ENCODE measurements around the gene TSPO2. TPM values are rescaled to one million over a fixed set of nuclear protein-coding genes. Genes with fewer than 3 reads are reported as not detected.
A peak's percentile ranks its signal among the peaks of the same experiment; 100 is the strongest.

The TSPO2 gene
- total and polyA plus RNA-seq, 2 of the 13 experiments (the other 11 are each of a cell fraction or from before 2014, with no cell fraction given), result 0.55 TPM; not detected in 1

- Histone ChIP-seq H3K9me3 (ENCODE audit: low read length) (no peaks in the 10 kb centered on the region), H3K9ac (ENCODE audit: insufficient read depth, low read depth, low read length) (no peak overlapping the region), H3K27me3 (ENCODE audit: control insufficient read depth in 1 of 2, insufficient read depth in 2 of 2, low read length in 2 of 2) (no peaks in the 10 kb centered on the region), H3K4me1 (ENCODE audit: insufficient read depth, low read length) (no peaks in the 10 kb centered on the region), H3K4me2 (ENCODE audit: low read depth, low read length) (no peak overlapping the region), H2AFZ (ENCODE audit: low read length) (no peak overlapping the region), H3K79me2 (ENCODE audit: insufficient read depth, low read length) (no peaks in the 10 kb centered on the region), H3K36me3 (replicated peaks in 1 of 2; ENCODE audit: control insufficient read depth in 1 of 2, insufficient read depth in 2 of 2, low read length in 2 of 2) (peaks cover 51 to 86% of the 10 kb centered on the region in 2 experiments), H4K20me1 (ENCODE audit: insufficient read depth, low read length) (no peaks in the 10 kb centered on the region; the same call in 1 of the 2 replicates), H3K27ac (ENCODE audit: extremely low read length, insufficient read depth, low read length) (no peak overlapping the region), H3K4me3 (replicated peaks in 1 of 3; ENCODE audit: insufficient read depth in 1 of 3, low read depth in 2 of 3, low read length in 3 of 3) (no peak overlapping the region)
- POLR2A ChIA-PET, result interaction anchor here (1.0 kb wide), 1 partner anchor 20 kb away, joined by 3 read pairs; the partner anchor contains the start of genes NFYA and OARD1
- ATAC-seq, result peak; percentile 56; the same call in 2 of the 3 replicates
- in situ Hi-C loops (cut with HindIII; ENCODE audit: extremely low pct_ligation_motif_present, low pct_unique_long_range_greater_than_20kb), result loop anchor here (5.0 kb wide), 1 partner anchor 90 kb away; no protein-coding TSS in a partner anchor
- peak; percentile 47 for FAIRE-seq
- TF ChIP-seq STAG1 (CRISPR knock-in tag; IDR thresholded peaks at IDR 0.05) (peak; percentile 52), SETDB1 (CRISPR knock-in tag; IDR thresholded peaks at IDR 0.05; ENCODE audit: borderline replicate concordance) (no peak), CTCF (CRISPR knock-in tag; IDR thresholded peaks at IDR 0.05) (peak; percentile 46; the same call in 1 of the 2 replicates)
- 100% methylated on average over 4 of the region's 4 CpGs for WGBS (ENCODE audit: low lambda C conversion rate)
- CTCF ChIA-PET (ENCODE audit: low intra/inter-chr PET ratio, low total read pairs), result interaction anchor here (1.3 to 2.2 kb wide), 2 partner anchors 89 to 226 kb away, joined by 4 to 19 read pairs; no protein-coding TSS in a partner anchor
- DNase-seq (ENCODE audit: low spot score), result peak; percentile 41
- no TSS peak for BruUV-seq (replicated peaks)
- intact Hi-C loops (cut with micrococcal nuclease; ENCODE audit: unreplicated experiment), result loop anchor here (1.0 to 5.0 kb wide), 2 partner anchors 90 to 225 kb away; no protein-coding TSS in a partner anchor
Measured at GRCh38 chr6:41092421-41093140, 50.3 kb downstream of the TSPO2 start.

GRCh38 chr6:41093729-41094128, 51.5 kb downstream of the TSPO2 start:
- H3K4me1 ChIP-seq (ENCODE audit: insufficient read depth, low read length), result no peaks in the 10 kb centered on the region
- ATAC-seq (no peak), DNase-seq (ENCODE audit: low spot score) (no peak), FAIRE-seq (no peak)
- no peak overlapping the region for H3K27ac ChIP-seq (ENCODE audit: extremely low read length, insufficient read depth, low read length)
- H3K27me3 ChIP-seq (ENCODE audit: control insufficient read depth in 1 of 2, insufficient read depth in 2 of 2, low read length in 2 of 2), result no peaks in the 10 kb centered on the region
- ChIA-PET CTCF (ENCODE audit: low intra/inter-chr PET ratio, low total read pairs) (no interaction called here), POLR2A (no interaction called here)
- no peak overlapping the region for H2AFZ ChIP-seq (ENCODE audit: low read length)
- no peaks in the 10 kb centered on the region for H3K79me2 ChIP-seq (ENCODE audit: insufficient read depth, low read length)
- H3K4me3 ChIP-seq (replicated peaks in 1 of 3; ENCODE audit: insufficient read depth in 1 of 3, low read depth in 2 of 3, low read length in 3 of 3), result no peak overlapping the region
- H3K9me3 ChIP-seq (ENCODE audit: low read length), result no peaks in the 10 kb centered on the region
- 88% methylated on average over 6 of the region's 6 CpGs for WGBS (ENCODE audit: low lambda C conversion rate)
- BruUV-seq (replicated peaks), result no TSS peak
- peaks cover 55 to 93% of the 10 kb centered on the region in 2 experiments for H3K36me3 ChIP-seq (replicated peaks in 1 of 2; ENCODE audit: control insufficient read depth in 1 of 2, insufficient read depth in 2 of 2, low read length in 2 of 2)
- TF ChIP-seq NFKB2 (CRISPR knock-in tag; IDR thresholded peaks at IDR 0.05; ENCODE audit: borderline replicate concordance), result no peak
- no peak for TF ChIP-seq HNF1B (CRISPR knock-in tag; IDR thresholded peaks at IDR 0.05)
- no peak overlapping the region for H3K9ac ChIP-seq (ENCODE audit: insufficient read depth, low read depth, low read length)
- intact Hi-C loops (cut with micrococcal nuclease; ENCODE audit: unreplicated experiment), result loop anchor here (5.0 kb wide), 1 partner anchor 224 kb away; no protein-coding TSS in a partner anchor
- in situ Hi-C loops (cut with HindIII; ENCODE audit: extremely low pct_ligation_motif_present, low pct_unique_long_range_greater_than_20kb), result loop anchor here (5.0 kb wide), 1 partner anchor 89 kb away; no protein-coding TSS in a partner anchor
- H3K4me2 ChIP-seq (ENCODE audit: low read depth, low read length), result no peak overlapping the region
- H4K20me1 ChIP-seq (ENCODE audit: insufficient read depth, low read length), result no peaks in the 10 kb centered on the region; the same call in 1 of the 2 replicates

Measured in HepG2 (cell line).